Common myeloid progenitor, CD34-positive (primary cell): ENCODE results near the gene ADTRP.

Experiments used
- CTCF ChIA-PET: fragments of 350-600 bp; sonication (Branson Sonifier 250); formaldehyde crosslinking; loops from one replicate; lab custom pipeline; 2021; ENCODE audit warnings: antibody characterized with exemption; lab: Charles Lee
- POLR2A ChIA-PET: fragments of 350-600 bp; sonication (Branson Sonifier 250); formaldehyde crosslinking; loops from one replicate; lab custom pipeline; 2021; ENCODE audit warnings: antibody characterized with exemption; lab: Charles Lee
- DNase-seq, 3 donors: peaks; one replicate each; pipeline versions ENCODE4 v3.0.0 to v3.0.0-alpha.2; 2013
- H3K27ac ChIP-seq, 2 experiments: 1 replicate in 1 of 2; 2 replicates in 1 of 2; pipeline ENCODE4 v1.7.0; 2013; ENCODE audit warnings: inconsistent platforms in 2 of 2, low read length in 2 of 2, mild to moderate bottlenecking in 2 of 2, low read depth in 1 of 2, moderate library complexity in 1 of 2; ENCODE audit not compliant: severe bottlenecking in 2 of 2, insufficient read depth in 1 of 2, poor library complexity in 1 of 2
- H3K27me3 ChIP-seq, 5 experiments: replicated peaks in 2 of 5; 1 replicate in 3 of 5; 2 replicates in 2 of 5; pipeline versions ENCODE4 v1.6.1 to v1.7.0; 2013; ENCODE audit warnings: low read length in 4 of 5, mild to moderate bottlenecking in 2 of 5, moderate library complexity in 2 of 5, inconsistent platforms in 1 of 5; ENCODE audit not compliant: insufficient read depth in 5 of 5, control insufficient read depth in 4 of 5
- H3K36me3 ChIP-seq, 4 experiments: 1 replicate in 2 of 4; 2 replicates in 2 of 4; pipeline versions ENCODE4 v1.6.1 to v1.7.0; 2013; ENCODE audit warnings: low read length in 3 of 4, control low read depth in 1 of 4, mild to moderate bottlenecking in 1 of 4; ENCODE audit not compliant: control insufficient read depth in 4 of 4, insufficient read depth in 4 of 4
- H3K4me1 ChIP-seq, 4 experiments: 1 replicate in 3 of 4; 2 replicates in 1 of 4; pipeline versions ENCODE4 v1.6.1 to v1.7.1; 2013; ENCODE audit warnings: low read length in 3 of 4, mild to moderate bottlenecking in 3 of 4, control low read depth in 1 of 4, inconsistent platforms in 1 of 4, moderate library complexity in 1 of 4; ENCODE audit not compliant: control insufficient read depth in 4 of 4, insufficient read depth in 4 of 4; ENCODE audit errors: control extremely low read depth in 1 of 4
- H3K4me3 ChIP-seq, 7 experiments: 1 replicate in 4 of 7; 2 replicates in 3 of 7; pipeline versions ENCODE4 v1.5.1 to v1.7.0; 2013; ENCODE audit warnings: mild to moderate bottlenecking in 7 of 7, low read length in 6 of 7, moderate library complexity in 6 of 7, inconsistent platforms in 2 of 7, low read depth in 2 of 7, control low read depth in 1 of 7; ENCODE audit not compliant: insufficient read depth in 4 of 7, control insufficient read depth in 1 of 7; ENCODE audit errors: extremely low read depth in 1 of 7
- H3K9me3 ChIP-seq, 5 experiments: 1 replicate in 4 of 5; 2 replicates in 1 of 5; pipeline versions ENCODE4 v1.6.1 to v1.7.1; 2013; ENCODE audit warnings: low read length in 4 of 5, mild to moderate bottlenecking in 2 of 5, inconsistent platforms in 1 of 5, low read depth in 1 of 5, moderate library complexity in 1 of 5; ENCODE audit not compliant: control insufficient read depth in 4 of 5, insufficient read depth in 2 of 5; ENCODE audit errors: control extremely low read depth in 1 of 5
- WGBS: methylation state at CpG from one replicate; pipeline ENCODE4 v1.1.5; 2013; ENCODE audit not compliant: insufficient coverage; 5-methylcytosine and 5-hydroxymethylcytosine counted together

ADTRP gene

DNA sequence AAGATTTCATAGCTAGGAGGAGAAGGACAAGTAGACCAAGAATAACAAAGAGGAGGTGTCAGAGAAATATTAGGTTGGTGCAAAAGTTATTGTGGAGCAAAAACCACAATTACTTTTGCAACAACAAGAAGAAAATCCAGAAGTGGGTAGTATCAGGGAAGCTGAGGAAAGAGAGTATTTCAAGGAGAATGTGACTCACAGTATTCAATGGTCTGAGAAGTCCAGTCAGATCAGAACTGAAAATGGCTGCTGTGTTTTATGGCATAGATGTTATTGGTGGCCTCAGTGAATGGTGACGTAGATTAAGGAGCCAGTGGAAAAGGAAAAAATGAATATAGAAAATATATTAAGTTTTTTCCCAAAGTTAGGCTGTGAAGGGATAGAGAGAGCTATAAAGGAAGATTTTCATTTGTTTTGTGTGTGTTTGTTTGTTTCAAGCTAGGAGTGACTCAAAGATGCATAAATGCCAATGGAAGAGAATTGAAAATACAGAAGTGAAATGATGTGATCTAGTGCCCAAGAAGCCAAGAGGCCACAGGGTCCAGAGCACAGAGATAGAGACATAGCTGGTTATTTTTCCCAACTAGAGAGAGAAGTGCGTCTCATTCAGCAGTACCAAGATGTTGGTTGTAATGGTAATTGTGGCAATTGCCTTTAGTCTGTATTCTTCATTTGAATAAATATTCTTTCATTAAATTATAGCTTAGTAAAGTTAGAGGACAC is 112.8 kb downstream of the ADTRP start:
- H3K4me1 ChIP-seq, result no peaks in the 10 kb centered on the region
- ChIA-PET POLR2A (no interaction called here), CTCF (interaction anchor here (5.7 kb wide), 1 partner anchor 9 kb away, joined by 34 read pairs; no protein-coding TSS in a partner anchor)
- no peaks in the 10 kb centered on the region for H3K36me3 ChIP-seq
- no peak overlapping the region for H3K4me3 ChIP-seq
- no peak for DNase-seq
- WGBS, result no CpG with 5 or more reads among the region's 2 CpGs
- peaks cover 0 to 4% (median 0%) of the 10 kb centered on the region in 5 experiments for H3K9me3 ChIP-seq
- H3K27ac ChIP-seq, result no peak overlapping the region
- no peaks in the 10 kb centered on the region for H3K27me3 ChIP-seq
